GM12878 (cell line): ENCODE data around the gene MTTP. TPM values are rescaled to one million over a fixed set of nuclear protein-coding genes. Genes with fewer than 3 reads are reported as not detected.

Source experiments
- BHLHE40 ChIP-seq, 2 experiments: fragments of 450-650 bp in 1 of 2; IDR thresholded peaks; 2 replicates each; pipeline ENCODE4 v1.6.1; 2011 to 2017; ENCODE audit warnings: low read depth in 2 of 2, borderline replicate concordance in 1 of 2, improper control_type of control experiment in 1 of 2, low read length in 1 of 2, mild to moderate bottlenecking in 1 of 2
- CEBPB ChIP-seq, 2 experiments: fragments of 150-350 bp in 1 of 2; IDR thresholded peaks; 2 replicates each; pipeline ENCODE4 v1.6.1; 2012 to 2014; ENCODE audit warnings: low read depth in 2 of 2, low read length in 2 of 2, borderline replicate concordance in 1 of 2, inconsistent platforms in 1 of 2
- CHD1 ChIP-seq: IDR thresholded peaks from 2 replicates; pipeline ENCODE4 v1.6.1; 2012; ENCODE audit warnings: low read depth, low read length, improper control_type of control experiment
- ETV6 ChIP-seq, 2 experiments: fragments of 450-650 bp in 1 of 2; IDR thresholded peaks in 1 of 2; conservative IDR thresholded peaks in 1 of 2; 2 replicates each; pipeline ENCODE4 v1.6.1; 2014; ENCODE audit warnings: antibody characterized with exemption in 1 of 2, borderline replicate concordance in 1 of 2, low read depth in 1 of 2, mild to moderate bottlenecking in 1 of 2, moderate library complexity in 1 of 2
- FOXM1 ChIP-seq: IDR thresholded peaks from 2 replicates; pipeline ENCODE4 v1.6.1; 2012; ENCODE audit warnings: low read depth, mild to moderate bottlenecking, inconsistent platforms, low read length, moderate library complexity
- HDAC2 ChIP-seq: fragments of 200-600 bp; sonication (generic); IDR thresholded peaks from 2 replicates; pipeline ENCODE4 v1.6.1; 2017
- HDAC6 ChIP-seq: fragments of 200-600 bp; sonication (generic); IDR thresholded peaks from one replicate; pipeline ENCODE4 v1.8.0; 2017; ENCODE audit warnings: antibody characterized with exemption; ENCODE audit not compliant: unreplicated experiment
- HDGF ChIP-seq: fragments of 450-650 bp; IDR thresholded peaks from 2 replicates; pipeline ENCODE4 v1.6.1; 2016; ENCODE audit warnings: antibody characterized with exemption
- JUND ChIP-seq: IDR thresholded peaks from 2 replicates; pipeline ENCODE4 v1.6.1; 2012; ENCODE audit warnings: low read depth, mild to moderate bottlenecking, low read length, improper control_type of control experiment, moderate library complexity
- KDM1A ChIP-seq: fragments of 200-600 bp; sonication (generic); IDR thresholded peaks from 2 replicates; pipeline ENCODE4 v1.6.1; 2016; ENCODE audit warnings: borderline replicate concordance
- MYB ChIP-seq: fragments of 150-350 bp; IDR thresholded peaks from 2 replicates; pipeline ENCODE4 v1.6.1; 2014; ENCODE audit warnings: mild to moderate bottlenecking, low read depth, low read length, borderline replicate concordance
- NFIC ChIP-seq: IDR thresholded peaks from 2 replicates; pipeline ENCODE4 v1.6.1; 2012; ENCODE audit warnings: low read depth, mild to moderate bottlenecking, inconsistent platforms, low read length, moderate library complexity
- PAX5 ChIP-seq: IDR thresholded peaks from 2 replicates; pipeline ENCODE4 v1.6.1; 2011; ENCODE audit warnings: low read depth, low read length, borderline replicate concordance
- PML ChIP-seq: IDR thresholded peaks from 2 replicates; pipeline ENCODE4 v1.6.1; 2012; ENCODE audit warnings: low read length, inconsistent platforms
- POLR2AphosphoS5 ChIP-seq: IDR thresholded peaks from 2 replicates; pipeline ENCODE4 v1.6.1; 2011; ENCODE audit warnings: mild to moderate bottlenecking, low read length, inconsistent platforms
- RUNX3 ChIP-seq: IDR thresholded peaks from 2 replicates; pipeline ENCODE4 v1.6.1; 2012; ENCODE audit warnings: low read length, inconsistent platforms
- SIX5 ChIP-seq: IDR thresholded peaks from 2 replicates; pipeline ENCODE4 v1.6.1; 2011; ENCODE audit warnings: mild to moderate bottlenecking, low read depth, low read length, moderate library complexity; ENCODE audit not compliant: severe bottlenecking
- SMAD5 ChIP-seq: IDR thresholded peaks from 2 replicates; pipeline ENCODE4 v1.6.1; 2016; ENCODE audit warnings: antibody characterized with exemption, low read depth
- SPI1 ChIP-seq: IDR thresholded peaks from 2 replicates; pipeline ENCODE4 v1.6.1; 2011; ENCODE audit warnings: low read depth, mild to moderate bottlenecking, low read length, moderate library complexity, borderline replicate concordance; ENCODE audit not compliant: insufficient read depth
- SRF ChIP-seq, 2 experiments: IDR thresholded peaks; 2 replicates each; pipeline ENCODE4 v1.6.1; 2011; ENCODE audit warnings: low read depth in 2 of 2, low read length in 2 of 2, mild to moderate bottlenecking in 1 of 2, moderate library complexity in 1 of 2
- ZNF207 ChIP-seq: fragments of 450-650 bp; IDR thresholded peaks from 2 replicates; pipeline ENCODE4 v1.6.1; 2014; ENCODE audit warnings: antibody characterized with exemption, mild to moderate bottlenecking, borderline replicate concordance
- ZSCAN29 ChIP-seq: fragments of 450-650 bp; IDR thresholded peaks from 2 replicates; pipeline ENCODE4 v1.6.1; 2017; ENCODE audit warnings: mild to moderate bottlenecking, moderate library complexity
- polyA plus RNA-seq, 11 experiments: library from polyadenylated mRNA; depleted of rRNA in 4 of 11; unstranded in 6 of 11; stranded (reverse) in 5 of 11; fragments of >200 nt; fragmentation: Nextera tagmentation in 4 of 11; fragmentation: Illumina TruSeq in 1 of 11; extraction: Ambion mirVana in 4 of 11; extraction: Trizol in 1 of 11; gene quantifications; 1 replicate in 1 of 11; 2 replicates in 10 of 11; pipeline versions ENCODE4 v1.2.1 to v1.2.3, GENCODE V29; 2011 to 2016; ENCODE audit warnings: inconsistent platforms in 2 of 11, missing spikeins in 2 of 11, low read depth in 1 of 11
- total RNA-seq, 4 experiments: library from RNA; depleted of rRNA in 3 of 4; stranded (reverse); fragments of >200 nt in 3 of 4; fragmentation: Illumina TruSeq in 1 of 4; extraction: Trizol in 1 of 4; gene quantifications; 2 replicates each; pipeline versions ENCODE4 v1.2.1 to v1.2.3, GENCODE V29; 2013 to 2021
- TF ChIP-seq, protein P1 (sequence below): fragments of 150-350 bp; IDR thresholded peaks from 2 replicates; pipeline ENCODE4 v1.6.1; 2014; ENCODE audit warnings: mild to moderate bottlenecking, low read depth, low read length
- TF ChIP-seq, protein P2 (sequence below): fragments of 450-650 bp; IDR thresholded peaks from 2 replicates; pipeline ENCODE4 v1.6.1; 2017; ENCODE audit warnings: mild to moderate bottlenecking
- TF ChIP-seq, protein P3 (sequence below): IDR thresholded peaks from 2 replicates; pipeline ENCODE4 v1.6.1; 2012; ENCODE audit warnings: low read depth, low read length, improper control_type of control experiment

The MTTP gene
- total and polyA plus RNA-seq, 10 of the 15 experiments (the other 5 are each of a cell fraction or from before 2014, with no cell fraction given): 0.08 to 2.2 (median 0.21) TPM; not detected in 1

DNA sequence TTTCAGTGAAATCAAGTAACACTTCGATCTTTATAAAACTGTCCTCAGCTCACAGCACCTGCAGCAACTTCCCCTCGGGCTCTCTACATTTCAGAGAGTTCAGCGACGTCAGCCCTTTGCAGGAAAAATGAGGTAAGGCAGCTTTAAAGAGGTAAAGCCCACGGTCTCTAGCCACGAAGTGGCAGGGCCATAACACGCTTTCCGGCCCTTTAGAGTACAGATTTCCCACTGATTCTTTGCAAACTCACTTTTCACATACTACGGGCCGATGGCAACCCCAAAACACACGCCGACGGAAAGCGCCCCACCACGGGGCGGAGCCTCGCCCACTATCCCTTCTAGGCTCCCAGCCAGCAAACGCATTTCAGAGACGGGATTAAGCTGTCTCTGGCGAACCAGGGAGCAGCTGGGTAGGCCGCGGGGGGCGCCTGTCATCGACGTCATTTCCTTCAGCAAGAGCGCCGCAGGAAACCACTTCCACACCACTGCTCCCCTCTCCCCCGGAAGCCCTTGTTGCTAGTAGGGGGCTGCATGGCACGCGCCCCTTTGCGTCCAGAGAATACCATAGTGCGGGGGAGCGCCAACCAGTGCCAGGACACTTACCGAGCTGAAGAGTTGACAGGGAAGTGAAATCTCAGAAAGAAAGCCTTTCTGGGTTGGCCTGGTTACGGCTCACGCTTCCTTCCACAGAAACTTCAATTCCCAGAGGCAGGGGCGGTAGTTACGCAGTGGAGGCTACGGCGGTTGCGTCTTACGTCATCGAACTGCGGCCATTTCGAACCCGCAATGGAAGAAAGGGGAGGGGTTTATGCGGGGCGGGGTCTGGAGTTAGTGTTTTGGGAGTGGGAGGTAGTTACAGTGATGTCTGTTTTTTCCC lies 11.1 kb upstream of the MTTP start, which contains the start of gene TRMT10A (continued):
- TF ChIP-seq JUND (no peak), PML (peak; percentile 74), RUNX3 (peak; percentile 86), HDAC2 (no peak), CEBPB (IDR thresholded peaks at IDR 0.05; ENCODE audit: borderline replicate concordance in 1 of 2, low read depth in 2 of 2, low read length in 2 of 2) (no peak), SPI1 (peak; percentile 40; the same call in 1 of the 2 replicates), HDAC6 (no peak), SIX5 (peak; percentile 81), ZSCAN29 (no peak), SMAD5 (peak; percentile 68; the same call in 1 of the 2 replicates), SRF (IDR thresholded peaks at IDR 0.05; ENCODE audit: low read depth in 2 of 2, low read length in 2 of 2) (peak; percentile 42 to 74; a peak in 3 of 4 replicates), ETV6 (conservative IDR thresholded peaks at IDR 0.05 in 1 of 2, IDR thresholded peaks at IDR 0.05 in 1 of 2; ENCODE audit: borderline replicate concordance in 1 of 2, low read depth in 1 of 2) (peak in 1 of 2 experiments; percentile 29; a peak in 1 of 4 replicates), POLR2AphosphoS5 (peak; percentile 79), MYB (no peak), CHD1 (no peak), FOXM1 (peak; percentile 61; the same call in 1 of the 2 replicates), NFIC (peak; percentile 46; the same call in 1 of the 2 replicates), KDM1A (no peak), PAX5 (peak; percentile 59; the same call in 1 of the 2 replicates), HDGF (no peak), BHLHE40 (IDR thresholded peaks at IDR 0.05; ENCODE audit: borderline replicate concordance in 1 of 2, low read depth in 2 of 2, low read length in 1 of 2) (peak; percentile 63 to 90; a peak in 3 of 4 replicates), ZNF207 (no peak; the same call in 1 of the 2 replicates)
- TF ChIP-seq, protein P1, sequence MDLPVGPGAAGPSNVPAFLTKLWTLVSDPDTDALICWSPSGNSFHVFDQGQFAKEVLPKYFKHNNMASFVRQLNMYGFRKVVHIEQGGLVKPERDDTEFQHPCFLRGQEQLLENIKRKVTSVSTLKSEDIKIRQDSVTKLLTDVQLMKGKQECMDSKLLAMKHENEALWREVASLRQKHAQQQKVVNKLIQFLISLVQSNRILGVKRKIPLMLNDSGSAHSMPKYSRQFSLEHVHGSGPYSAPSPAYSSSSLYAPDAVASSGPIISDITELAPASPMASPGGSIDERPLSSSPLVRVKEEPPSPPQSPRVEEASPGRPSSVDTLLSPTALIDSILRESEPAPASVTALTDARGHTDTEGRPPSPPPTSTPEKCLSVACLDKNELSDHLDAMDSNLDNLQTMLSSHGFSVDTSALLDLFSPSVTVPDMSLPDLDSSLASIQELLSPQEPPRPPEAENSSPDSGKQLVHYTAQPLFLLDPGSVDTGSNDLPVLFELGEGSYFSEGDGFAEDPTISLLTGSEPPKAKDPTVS: no peak
- TF ChIP-seq, protein P2, sequence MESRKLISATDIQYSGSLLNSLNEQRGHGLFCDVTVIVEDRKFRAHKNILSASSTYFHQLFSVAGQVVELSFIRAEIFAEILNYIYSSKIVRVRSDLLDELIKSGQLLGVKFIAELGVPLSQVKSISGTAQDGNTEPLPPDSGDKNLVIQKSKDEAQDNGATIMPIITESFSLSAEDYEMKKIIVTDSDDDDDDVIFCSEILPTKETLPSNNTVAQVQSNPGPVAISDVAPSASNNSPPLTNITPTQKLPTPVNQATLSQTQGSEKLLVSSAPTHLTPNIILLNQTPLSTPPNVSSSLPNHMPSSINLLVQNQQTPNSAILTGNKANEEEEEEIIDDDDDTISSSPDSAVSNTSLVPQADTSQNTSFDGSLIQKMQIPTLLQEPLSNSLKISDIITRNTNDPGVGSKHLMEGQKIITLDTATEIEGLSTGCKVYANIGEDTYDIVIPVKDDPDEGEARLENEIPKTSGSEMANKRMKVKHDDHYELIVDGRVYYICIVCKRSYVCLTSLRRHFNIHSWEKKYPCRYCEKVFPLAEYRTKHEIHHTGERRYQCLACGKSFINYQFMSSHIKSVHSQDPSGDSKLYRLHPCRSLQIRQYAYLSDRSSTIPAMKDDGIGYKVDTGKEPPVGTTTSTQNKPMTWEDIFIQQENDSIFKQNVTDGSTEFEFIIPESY: 0 out of 2 replicates have a peak, but pooled peaks have one; percentile 11
- TF ChIP-seq, protein P3, sequence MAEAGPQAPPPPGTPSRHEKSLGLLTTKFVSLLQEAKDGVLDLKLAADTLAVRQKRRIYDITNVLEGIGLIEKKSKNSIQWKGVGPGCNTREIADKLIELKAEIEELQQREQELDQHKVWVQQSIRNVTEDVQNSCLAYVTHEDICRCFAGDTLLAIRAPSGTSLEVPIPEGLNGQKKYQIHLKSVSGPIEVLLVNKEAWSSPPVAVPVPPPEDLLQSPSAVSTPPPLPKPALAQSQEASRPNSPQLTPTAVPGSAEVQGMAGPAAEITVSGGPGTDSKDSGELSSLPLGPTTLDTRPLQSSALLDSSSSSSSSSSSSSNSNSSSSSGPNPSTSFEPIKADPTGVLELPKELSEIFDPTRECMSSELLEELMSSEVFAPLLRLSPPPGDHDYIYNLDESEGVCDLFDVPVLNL: no peak
